ENCODE measurements around the gene ARIH2. TPM values are rescaled to one million over a fixed set of nuclear protein-coding genes. Genes with fewer than 3 reads are reported as not detected.
A peak's percentile ranks its signal among the peaks of the same experiment; 100 is the strongest.

The ARIH2 gene
- total and polyA plus RNA-seq, 3 experiments from 2014 or later = 117 to 126 (median 123) TPM

- no peaks in the 10 kb centered on the region for H3K27me3 ChIP-seq (ENCODE audit: insufficient read depth, low read length, poor library complexity, severe bottlenecking)
- Mint-ChIP-seq H3K4me3 (peak overlapping the region in 3 of 7 donors; percentile 3 to 93 (median 87)), H3K27me3 (peaks cover 0 to 2% of the 10 kb centered on the region in 2 donors), H3K9me3 (peaks cover 0 to 2% (median 0%) of the 10 kb centered on the region in 5 donors), H3K27ac (peak overlapping the region; percentile 79 to 100 (median 98)), H3K36me3 (peaks cover 0 to 75% (median 17%) of the 10 kb centered on the region in 3 donors), H3K4me1 (peaks cover 33 to 60% (median 39%) of the 10 kb centered on the region in 3 donors)
- no peak overlapping the region for H3K4me3 ChIP-seq (ENCODE audit: low read length)
- CTCF ChIA-PET = interaction anchor here (2.2 kb wide), 2 partner anchors 10 to 20 kb away, joined by 11 read pairs; partner anchors contain the start of genes DALRD3 and WDR6
- POLR2A ChIA-PET = no interaction called here
- H3K9me3 ChIP-seq (ENCODE audit: low read length) = no peaks in the 10 kb centered on the region
- no peak overlapping the region for H3K27ac ChIP-seq (ENCODE audit: low read depth, low read length)
- H3K36me3 ChIP-seq (ENCODE audit: insufficient read depth, low read length) = peaks cover 49% of the 10 kb centered on the region
- DNase-seq = no peak
- H3K4me1 ChIP-seq (ENCODE audit: insufficient read depth, low read length) = peaks cover 24% of the 10 kb centered on the region
Observed at GRCh38 chr3:49027634-49028033, 109.0 kb downstream of the ARIH2 start.

GRCh38 chr3:49028298-49028672 is 109.6 kb downstream of the ARIH2 start:
- Histone ChIP-seq H3K9me3 (ENCODE audit: low read length) (no peaks in the 10 kb centered on the region), H3K4me1 (ENCODE audit: insufficient read depth, low read length) (peaks cover 17% of the 10 kb centered on the region), H3K27ac (ENCODE audit: low read depth, low read length) (peak overlapping the region; percentile 88), H3K27me3 (ENCODE audit: insufficient read depth, low read length, poor library complexity, severe bottlenecking) (no peaks in the 10 kb centered on the region), H3K4me3 (ENCODE audit: low read length) (peak overlapping the region; percentile 73), H3K36me3 (ENCODE audit: insufficient read depth, low read length) (peaks cover 55% of the 10 kb centered on the region)
- Mint-ChIP-seq H3K9me3 (peaks cover 0 to 2% (median 0%) of the 10 kb centered on the region in 5 donors), H3K4me3 (peak overlapping the region; percentile 87 to 98 (median 93)), H3K27ac (peak overlapping the region; percentile 95 to 100 (median 98)), H3K27me3 (peaks cover 0 to 2% of the 10 kb centered on the region in 2 donors), H3K36me3 (peaks cover 0 to 75% (median 17%) of the 10 kb centered on the region in 3 donors), H3K4me1 (peaks cover 27 to 53% (median 34%) of the 10 kb centered on the region in 3 donors)
- DNase-seq = no peak
- CTCF ChIA-PET = interaction anchor here (0.9 to 2.2 kb wide), 6 partner anchors 10 to 92 kb away, joined by 3 to 22 read pairs (median 10); partner anchors contain the start of genes DALRD3, P4HTM, QRICH1 and USP19
- POLR2A ChIA-PET = interaction anchor here (1.9 kb wide), 3 partner anchors 10 to 39 kb away, joined by 15 to 42 read pairs (median 19); partner anchors contain the start of genes DALRD3, P4HTM and WDR6

- ChIA-PET POLR2A (interaction anchor here (0.5 to 1.9 kb wide), 13 partner anchors 11 to 1554 kb away, joined by 3 to 42 read pairs (median 5); partner anchors contain the start of genes DALRD3, P4HTM, QRICH1 and USP19), CTCF (interaction anchor here (0.6 to 2.2 kb wide), 12 partner anchors 9 to 129 kb away, joined by 3 to 22 read pairs (median 6); partner anchors contain the start of genes DALRD3, P4HTM, QRICH1 and USP19)
- no peaks in the 10 kb centered on the region for H3K9me3 ChIP-seq (ENCODE audit: low read length)
- Mint-ChIP-seq H3K27me3 (peaks cover 0 to 2% of the 10 kb centered on the region in 2 donors), H3K4me3 (peak within 1 kb of the TSS; percentile 87 to 98 (median 93)), H3K27ac (peak within 1 kb of the TSS; percentile 95 to 100 (median 98)), H3K9me3 (peaks cover 0 to 2% (median 0%) of the 10 kb centered on the region in 5 donors), H3K36me3 (peaks cover 0 to 75% (median 15%) of the 10 kb centered on the region in 3 donors), H3K4me1 (peaks cover 24 to 49% (median 32%) of the 10 kb centered on the region in 3 donors)
- peaks cover 55% of the 10 kb centered on the region for H3K36me3 ChIP-seq (ENCODE audit: insufficient read depth, low read length)
- H3K4me3 ChIP-seq (ENCODE audit: low read length) = peak within 1 kb of the TSS; percentile 73
- H3K4me1 ChIP-seq (ENCODE audit: insufficient read depth, low read length) = peaks cover 16% of the 10 kb centered on the region
- peak; percentile 88 to 96 (median 92) for DNase-seq
- H3K27me3 ChIP-seq (ENCODE audit: insufficient read depth, low read length, poor library complexity, severe bottlenecking) = no peaks in the 10 kb centered on the region
- peak within 1 kb of the TSS; percentile 88 for H3K27ac ChIP-seq (ENCODE audit: low read depth, low read length)
Observed at GRCh38 chr3:49028673-49029562, 110.3 kb downstream of the ARIH2 start, which contains the start of gene IMPDH2. TSS of gene IMPDH2 (minus strand) at chr3:49029398. CDS start at chr3:49029350, 48 bp downstream.

- H3K4me1 ChIP-seq (ENCODE audit: insufficient read depth, low read length) = peaks cover 16% of the 10 kb centered on the region
- no peak for DNase-seq
- Mint-ChIP-seq H3K27ac (peak overlapping the region; percentile 95 to 100 (median 98)), H3K9me3 (peaks cover 0 to 2% (median 0%) of the 10 kb centered on the region in 5 donors), H3K36me3 (peaks cover 0 to 73% (median 10%) of the 10 kb centered on the region in 3 donors), H3K27me3 (peaks cover 0 to 2% of the 10 kb centered on the region in 2 donors), H3K4me3 (peak overlapping the region; percentile 87 to 98 (median 93)), H3K4me1 (peaks cover 22 to 46% (median 32%) of the 10 kb centered on the region in 3 donors)
- H3K27me3 ChIP-seq (ENCODE audit: insufficient read depth, low read length, poor library complexity, severe bottlenecking) = no peaks in the 10 kb centered on the region
- H3K9me3 ChIP-seq (ENCODE audit: low read length) = no peaks in the 10 kb centered on the region
- CTCF ChIA-PET = interaction anchor here (0.6 to 2.2 kb wide), 11 partner anchors 9 to 128 kb away, joined by 3 to 22 read pairs (median 6); partner anchors contain the start of genes DALRD3, P4HTM, QRICH1 and WDR6
- no peak overlapping the region for H3K4me3 ChIP-seq (ENCODE audit: low read length)
- peak overlapping the region; percentile 88 for H3K27ac ChIP-seq (ENCODE audit: low read depth, low read length)
- POLR2A ChIA-PET = interaction anchor here (0.5 to 1.9 kb wide), 13 partner anchors 12 to 1555 kb away, joined by 3 to 42 read pairs (median 5); partner anchors contain the start of genes DALRD3, P4HTM, QRICH1 and USP19
- peaks cover 52% of the 10 kb centered on the region for H3K36me3 ChIP-seq (ENCODE audit: insufficient read depth, low read length)
Observed at GRCh38 chr3:49029563-49029884, 110.9 kb downstream of the ARIH2 start.

- H3K27ac Mint-ChIP-seq = peak overlapping the region in 6 of 8 donors; percentile 69 to 98 (median 88)
- POLR2A ChIA-PET = no interaction called here
- H3K36me3 Mint-ChIP-seq = peaks cover 0 to 72% (median 12%) of the 10 kb centered on the region in 3 donors
Observed at GRCh38 chr3:49030321-49030720, 111.7 kb downstream of the ARIH2 start.

GRCh38 chr3:49032646-49033304 is 114.1 kb downstream of the ARIH2 start:
- Histone ChIP-seq H3K27ac (ENCODE audit: low read depth, low read length) (no peak overlapping the region), H3K4me3 (ENCODE audit: low read length) (no peak overlapping the region), H3K27me3 (ENCODE audit: insufficient read depth, low read length, poor library complexity, severe bottlenecking) (no peaks in the 10 kb centered on the region), H3K4me1 (ENCODE audit: insufficient read depth, low read length) (peaks cover 16% of the 10 kb centered on the region), H3K9me3 (ENCODE audit: low read length) (no peaks in the 10 kb centered on the region), H3K36me3 (ENCODE audit: insufficient read depth, low read length) (peaks cover 46% of the 10 kb centered on the region)
- POLR2A ChIA-PET = no interaction called here
- H3K27me3 Mint-ChIP-seq = peaks cover 0 to 2% of the 10 kb centered on the region in 2 donors
- H3K4me3 Mint-ChIP-seq = no peak overlapping the region
- peaks cover 18 to 20% (median 19%) of the 10 kb centered on the region in 3 donors for H3K4me1 Mint-ChIP-seq
- H3K9me3 Mint-ChIP-seq = peaks cover 0 to 2% (median 0%) of the 10 kb centered on the region in 5 donors
- DNase-seq = no peak
- CTCF ChIA-PET = interaction anchor here (1.2 to 2.0 kb wide), 2 partner anchors 11 to 45 kb away, joined by 3 to 11 read pairs; partner anchors contain the start of gene NDUFAF3
- H3K27ac Mint-ChIP-seq = peak overlapping the region in 3 of 8 donors; percentile 21 to 95 (median 67)
- H3K36me3 Mint-ChIP-seq = peaks cover 0 to 73% (median 12%) of the 10 kb centered on the region in 3 donors

More at GRCh38 chr3:49030321-49030720, 111.7 kb downstream of the ARIH2 start:
- H3K27ac ChIP-seq (ENCODE audit: low read depth, low read length) = no peak overlapping the region
- H3K27me3 Mint-ChIP-seq = peaks cover 0 to 2% of the 10 kb centered on the region in 2 donors
- no peak for DNase-seq
- no peaks in the 10 kb centered on the region for H3K27me3 ChIP-seq (ENCODE audit: insufficient read depth, low read length, poor library complexity, severe bottlenecking)
- H3K4me3 Mint-ChIP-seq = peak overlapping the region in 1 of 7 donors; percentile 44
- peaks cover 23 to 40% (median 31%) of the 10 kb centered on the region in 3 donors for H3K4me1 Mint-ChIP-seq
- H3K9me3 Mint-ChIP-seq = peaks cover 0 to 2% (median 0%) of the 10 kb centered on the region in 5 donors
- H3K4me1 ChIP-seq (ENCODE audit: insufficient read depth, low read length) = peaks cover 16% of the 10 kb centered on the region
- peaks cover 52% of the 10 kb centered on the region for H3K36me3 ChIP-seq (ENCODE audit: insufficient read depth, low read length)
- no peaks in the 10 kb centered on the region for H3K9me3 ChIP-seq (ENCODE audit: low read length)
- CTCF ChIA-PET = interaction anchor here (1.0 to 2.0 kb wide), 3 partner anchors 9 to 64 kb away, joined by 3 to 9 read pairs (median 4); partner anchors contain the start of genes NDUFAF3 and QRICH1
- H3K4me3 ChIP-seq (ENCODE audit: low read length) = no peak overlapping the region

- Mint-ChIP-seq H3K36me3 (peaks cover 0 to 69% (median 12%) of the 10 kb centered on the region in 3 donors), H3K27me3 (peaks cover 0 to 2% of the 10 kb centered on the region in 2 donors), H3K4me1 (peaks cover under 1 to 2% (median 1%) of the 10 kb centered on the region in 3 donors), H3K9me3 (no peaks in the 10 kb centered on the region), H3K27ac (peak overlapping the region in 2 of 8 donors; percentile 17 to 59), H3K4me3 (no peak overlapping the region)
- Histone ChIP-seq H3K27ac (ENCODE audit: low read depth, low read length) (no peak overlapping the region), H3K4me3 (ENCODE audit: low read length) (no peak overlapping the region), H3K36me3 (ENCODE audit: insufficient read depth, low read length) (peaks cover 46% of the 10 kb centered on the region), H3K27me3 (ENCODE audit: insufficient read depth, low read length, poor library complexity, severe bottlenecking) (no peaks in the 10 kb centered on the region), H3K4me1 (ENCODE audit: insufficient read depth, low read length) (peaks cover 2% of the 10 kb centered on the region), H3K9me3 (ENCODE audit: low read length) (no peaks in the 10 kb centered on the region)
- ChIA-PET POLR2A (interaction anchor here (0.5 to 0.8 kb wide), 2 partner anchors 13 to 25 kb away, joined by 3 to 4 read pairs; partner anchors contain the start of gene NDUFAF3), CTCF (interaction anchor here (1.2 kb wide), 1 partner anchor 47 kb away, joined by 7 read pairs; no protein-coding TSS in a partner anchor)
- no peak for DNase-seq
Observed at GRCh38 chr3:49034650-49035049, 116.0 kb downstream of the ARIH2 start.
